HG02678 (cell line): ENCODE data around the gene ADIPOR2.
A peak's percentile ranks its signal among the peaks of the same experiment; 100 is the strongest.

Experiments
- ATAC-seq: cut with Tn5 transposase; IDR thresholded peaks from one replicate; pipeline ENCODE4 v1.9.1; 2021; ENCODE audit warnings: mild to moderate bottlenecking, moderate library complexity; ENCODE audit not compliant: unreplicated experiment

The ADIPOR2 gene

DNA sequence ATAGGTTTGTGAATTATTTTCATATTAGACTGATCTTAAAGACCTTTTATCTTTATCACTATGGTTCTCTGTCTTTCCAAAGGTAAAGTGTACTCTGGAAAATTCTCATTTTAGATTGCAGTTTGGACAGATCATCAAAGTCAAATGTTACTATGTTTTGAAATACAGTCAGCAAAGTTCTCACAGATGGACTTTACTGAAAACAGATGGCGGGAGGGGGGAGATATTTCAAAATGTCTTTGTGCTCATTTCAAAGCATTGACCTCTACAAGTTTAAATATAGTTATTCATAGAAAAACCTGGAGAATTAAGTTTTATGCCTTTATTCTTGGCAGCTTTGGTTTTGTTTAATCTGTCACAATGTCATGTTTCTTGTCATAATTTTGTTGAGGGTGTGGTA, 77.7 kb downstream of the ADIPOR2 start:
- ATAC-seq, result no peak

DNA sequence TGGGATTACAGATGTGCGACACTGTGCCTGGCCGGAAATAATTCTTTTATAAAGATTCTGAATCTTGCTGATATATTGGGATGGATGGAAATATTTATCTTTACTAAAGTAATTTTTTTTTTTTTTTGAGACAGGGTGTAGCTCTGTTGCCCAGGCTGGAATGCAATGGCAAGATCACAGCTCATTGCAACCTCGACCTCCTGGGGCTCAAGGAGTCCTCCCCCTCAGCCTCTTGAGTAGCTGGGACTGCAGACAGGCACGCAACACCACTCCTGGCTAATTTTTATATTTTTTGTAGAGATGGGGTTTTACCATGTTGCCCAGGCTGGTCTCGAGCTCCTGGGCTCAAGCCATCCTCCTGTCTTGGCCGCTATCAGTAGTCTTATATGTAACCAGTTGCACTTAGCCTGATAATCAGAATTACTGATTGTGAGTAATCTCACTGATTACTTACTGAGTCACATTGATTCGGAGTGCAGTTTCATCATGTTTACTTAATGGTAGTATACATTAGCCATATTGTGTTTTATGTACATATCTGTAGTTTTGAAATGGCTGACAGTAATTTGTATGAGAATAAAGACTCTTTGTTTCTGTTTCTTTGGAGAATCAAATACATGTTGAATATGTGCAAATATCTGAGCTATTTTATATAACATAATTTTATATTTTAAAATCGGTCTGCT, 79.1 kb downstream of the ADIPOR2 start:
- no peak for ATAC-seq

DNA sequence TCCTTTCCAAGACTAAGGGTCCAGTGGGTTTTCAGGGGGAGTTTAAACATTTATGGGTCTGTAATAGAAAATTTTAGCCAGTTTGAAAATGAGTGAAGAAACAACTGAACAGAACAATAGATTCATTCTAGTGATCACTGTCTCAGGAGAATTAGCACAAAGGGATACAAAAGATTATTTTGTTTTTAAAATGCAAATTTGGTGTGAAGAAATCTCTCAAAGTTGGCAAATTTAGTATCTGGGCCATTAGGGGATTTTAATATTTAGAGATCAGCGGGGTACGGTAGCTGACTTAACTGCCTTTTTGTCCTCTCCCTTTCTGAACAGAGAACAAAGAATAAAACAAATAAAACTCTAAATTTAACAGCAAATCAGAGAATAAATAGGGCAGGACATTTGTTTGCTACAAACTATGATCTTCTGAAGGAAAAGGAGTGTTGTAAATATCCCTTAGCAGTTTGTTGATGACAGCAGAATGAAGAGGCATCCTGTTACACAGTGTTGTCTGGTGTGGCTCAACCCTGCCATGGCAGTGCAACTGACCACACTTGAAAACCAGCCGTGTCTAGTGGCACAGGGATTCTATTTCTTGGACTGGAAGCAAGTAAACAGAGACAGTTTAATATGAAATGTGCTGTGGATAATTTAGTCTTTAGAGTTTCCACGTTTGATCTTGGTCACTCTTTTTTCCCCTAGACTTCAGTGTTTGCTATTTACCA, 83.2 kb downstream of the ADIPOR2 start:
- no peak for ATAC-seq

DNA sequence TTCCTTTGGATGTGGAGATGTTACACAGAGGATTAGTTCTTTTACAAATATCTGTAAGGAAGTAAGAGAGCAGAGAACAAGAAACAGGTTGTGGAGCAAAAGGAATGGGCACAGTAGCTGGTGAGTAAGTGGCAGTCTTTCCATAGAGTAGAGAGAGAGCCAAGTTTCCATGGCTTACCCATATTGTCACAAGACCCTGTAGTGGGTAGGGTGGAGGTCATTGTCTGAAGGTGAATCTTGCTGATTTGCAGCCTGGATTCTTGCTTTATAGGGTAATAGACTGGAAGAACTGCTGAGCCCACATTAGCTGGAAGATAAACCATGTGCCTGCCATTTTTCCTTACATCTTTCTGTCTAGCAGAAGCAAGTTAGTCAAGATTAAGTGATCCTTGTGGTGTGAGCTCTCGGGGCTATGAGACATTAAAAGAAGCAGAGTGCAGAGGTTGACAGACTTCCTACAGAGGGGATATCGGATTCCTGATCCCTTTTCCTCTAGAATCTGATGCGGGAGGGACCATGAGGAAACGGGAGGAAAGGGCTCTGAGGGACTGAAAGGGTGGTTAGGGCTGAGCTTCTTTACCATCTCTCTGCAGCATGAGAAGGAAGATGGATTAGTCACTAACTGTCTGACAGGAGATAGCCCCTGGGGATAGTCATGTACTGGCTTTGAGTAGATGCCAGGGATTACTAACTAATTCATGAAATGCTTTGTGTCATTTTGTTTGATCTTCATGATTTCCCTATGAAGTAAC, 85.5 kb downstream of the ADIPOR2 start:
- no peak for ATAC-seq

DNA sequence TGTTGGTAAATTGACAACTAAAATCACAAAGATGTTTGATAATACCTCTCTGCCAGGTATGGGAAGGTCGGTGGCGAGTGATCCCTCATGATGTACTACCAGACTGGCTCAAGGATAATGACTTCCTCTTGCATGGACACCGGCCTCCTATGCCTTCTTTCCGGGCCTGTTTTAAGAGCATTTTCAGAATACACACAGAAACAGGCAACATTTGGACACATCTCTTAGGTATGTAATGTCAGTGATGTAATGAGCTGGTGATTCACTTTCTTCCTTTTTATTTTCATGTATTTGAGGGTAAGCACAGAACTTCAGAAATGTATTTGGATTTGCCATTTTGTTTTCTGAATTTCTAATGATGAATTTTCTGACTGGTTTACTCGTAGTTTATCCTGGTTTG, 86.9 kb downstream of the ADIPOR2 start:
- ATAC-seq, result no peak

DNA sequence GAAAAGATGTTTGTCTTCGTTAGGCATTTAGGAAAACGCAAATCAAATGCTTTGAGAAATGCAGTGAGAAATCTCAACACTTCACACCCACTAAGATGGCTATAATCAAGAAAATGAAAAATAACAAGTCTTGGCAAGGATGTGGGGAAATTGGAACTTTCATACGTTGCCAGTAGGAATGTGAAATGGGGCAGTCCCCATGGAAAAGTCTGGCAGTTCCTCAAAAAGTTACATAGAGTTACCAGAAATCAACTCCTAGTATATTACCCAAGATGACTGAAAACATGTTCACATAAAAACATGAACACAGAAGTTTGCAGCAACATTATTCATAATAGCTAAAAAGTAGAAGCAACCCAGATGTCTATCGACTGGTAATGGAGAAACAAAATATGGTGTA, 88.0 kb downstream of the ADIPOR2 start:
- ATAC-seq, result no peak

DNA sequence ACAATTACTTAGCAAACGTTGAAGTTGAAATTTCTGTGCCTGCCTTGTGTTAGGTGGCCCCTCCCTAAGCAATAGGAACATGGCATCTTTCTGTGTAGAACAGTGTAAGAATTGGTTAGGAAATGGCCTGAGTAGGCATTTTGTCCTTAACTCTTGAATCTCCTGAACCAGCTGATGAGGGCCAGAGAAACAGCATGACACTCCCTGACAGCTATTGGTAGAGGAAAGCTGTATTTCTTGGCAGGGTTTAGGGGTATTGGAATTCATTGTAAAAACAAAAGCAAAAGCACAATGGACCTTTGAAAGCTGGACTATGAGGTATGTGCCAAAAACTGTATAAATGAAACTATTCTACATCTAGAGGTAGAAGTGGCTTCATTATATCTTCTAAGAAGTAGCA, 88.9 kb downstream of the ADIPOR2 start:
- no peak for ATAC-seq

DNA sequence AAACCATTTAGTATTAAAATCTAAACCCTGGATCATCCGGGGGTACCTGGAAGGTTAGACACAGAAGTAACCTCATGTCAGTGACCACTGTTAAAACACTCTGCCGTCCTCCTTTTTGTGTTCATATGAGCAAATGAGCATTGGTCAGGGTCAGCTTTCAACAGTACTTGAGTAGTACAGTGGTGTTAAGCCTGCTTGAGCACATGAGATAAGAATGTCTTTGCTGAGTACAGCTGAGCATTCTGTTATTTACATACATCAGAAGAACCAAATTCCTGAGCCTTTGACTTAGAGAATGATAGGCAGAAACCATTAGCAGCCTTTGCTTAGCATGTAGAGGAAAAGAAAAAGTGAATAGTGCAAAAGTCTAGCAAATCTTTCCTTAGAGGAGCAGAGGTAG, 90.9 kb downstream of the ADIPOR2 start:
- ATAC-seq, result no peak

DNA sequence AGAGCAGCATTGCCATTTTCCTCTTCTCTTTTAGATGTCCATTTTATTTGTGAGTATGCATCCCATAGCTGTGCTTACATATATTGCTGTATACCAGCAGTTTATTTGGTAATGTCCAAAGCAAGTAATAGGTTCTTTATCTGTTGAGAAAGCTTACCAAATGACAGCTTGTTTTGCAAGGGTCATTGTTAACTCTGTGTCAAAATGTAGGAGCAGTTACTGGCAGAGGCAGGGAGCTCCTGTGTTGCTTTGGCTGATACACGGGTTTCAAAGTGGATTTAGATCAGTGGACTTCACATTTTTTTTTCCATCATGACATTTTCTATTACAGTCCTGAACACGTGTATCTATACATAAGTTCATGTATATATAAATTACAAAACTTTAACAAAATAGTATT, 91.3 kb downstream of the ADIPOR2 start:
- no peak for ATAC-seq

DNA sequence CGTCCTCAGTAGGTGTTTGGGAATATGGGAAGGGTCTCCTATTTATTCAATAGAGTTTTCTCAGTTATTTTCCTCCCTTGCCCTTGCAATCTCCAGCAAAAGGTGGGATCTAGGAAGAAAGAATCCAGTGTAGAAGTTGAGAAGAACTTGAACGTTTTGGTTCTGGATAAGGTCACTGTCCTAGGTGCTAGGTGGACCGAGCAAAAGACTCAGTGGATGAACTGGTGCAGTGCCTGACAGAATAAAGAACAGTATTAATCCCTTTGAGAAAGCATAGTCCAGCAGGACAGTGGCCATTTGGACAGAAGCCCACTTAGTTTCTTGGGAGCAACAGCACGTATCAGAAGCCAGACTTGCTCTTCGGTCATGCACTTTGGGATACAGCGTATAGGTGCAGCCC, 96.8 kb downstream of the ADIPOR2 start:
- no peak for ATAC-seq

DNA sequence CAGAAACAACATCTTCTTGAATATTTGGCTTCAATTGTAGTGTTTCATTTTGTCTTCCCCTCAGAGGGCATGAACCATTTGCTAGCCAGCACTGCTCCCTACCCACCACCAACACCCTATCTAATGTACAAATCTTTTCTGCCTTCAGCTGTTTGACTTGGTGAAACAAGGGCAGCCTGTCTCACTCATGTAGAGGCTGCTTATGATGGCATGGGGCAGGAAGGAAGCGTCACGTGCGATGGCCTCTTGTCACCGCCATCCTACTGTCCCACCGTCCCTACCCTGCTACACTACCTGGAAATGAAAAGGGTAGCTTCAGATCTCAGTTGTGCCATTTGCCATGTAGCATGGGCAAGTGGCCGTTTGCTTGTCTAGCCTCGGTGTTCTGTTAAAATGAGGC, 99.6 kb downstream of the ADIPOR2 start:
- no peak for ATAC-seq

DNA sequence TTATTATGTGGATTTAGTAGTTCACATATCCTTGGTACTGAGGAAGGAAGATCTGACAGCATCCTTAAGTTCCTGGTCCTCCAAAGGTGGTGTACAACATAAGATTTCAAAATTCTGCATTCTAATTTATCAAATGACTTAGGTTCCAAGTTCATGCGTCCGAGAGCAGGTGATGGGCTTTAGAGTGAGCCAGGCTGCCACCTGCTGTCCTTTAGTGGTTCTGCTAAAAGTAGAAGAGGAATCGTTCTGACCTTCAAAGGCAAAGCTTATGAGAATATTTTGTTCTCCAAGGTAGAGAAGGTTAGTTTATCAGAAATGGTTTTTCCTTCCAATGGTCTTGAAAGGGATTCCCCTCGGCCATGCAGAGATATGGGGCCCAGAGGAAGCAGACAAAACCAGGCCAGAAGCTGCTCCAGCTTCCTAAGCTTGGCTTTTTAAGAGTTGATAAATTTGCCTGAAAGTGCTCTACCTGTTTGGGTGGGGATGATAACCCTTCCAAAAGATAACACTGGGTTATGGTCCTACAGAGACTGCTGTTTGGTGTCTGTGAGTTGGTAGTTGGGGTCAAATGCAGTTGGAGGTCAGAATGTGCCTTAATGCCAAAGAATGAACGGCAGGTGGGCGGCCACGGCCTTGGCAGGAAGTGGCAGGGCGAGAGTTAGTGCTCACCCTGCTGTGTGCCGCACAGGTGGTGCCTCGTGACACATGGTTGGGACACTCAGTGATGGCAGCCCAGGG, 100.4 kb downstream of the ADIPOR2 start:
- no peak for ATAC-seq

DNA sequence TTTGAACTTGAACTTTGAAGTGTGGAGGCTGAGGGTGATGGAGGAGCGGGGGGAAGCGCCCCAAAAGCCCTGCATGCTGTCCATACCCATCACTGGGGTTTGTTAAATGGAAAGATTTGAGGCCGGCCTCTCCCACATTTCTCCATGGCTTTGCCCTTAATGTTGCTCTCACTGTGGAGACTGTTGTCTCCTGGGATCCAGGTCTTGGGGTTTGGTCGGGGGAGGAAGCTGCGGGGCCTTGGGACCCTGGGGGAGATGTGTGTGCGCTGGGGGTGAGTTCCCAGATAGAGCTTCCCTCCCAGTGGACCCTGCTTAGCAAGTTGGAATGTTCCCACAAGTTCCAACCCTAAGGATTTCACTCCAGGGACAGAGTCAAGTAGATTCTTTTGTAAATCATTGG, 101.5 kb downstream of the ADIPOR2 start:
- no peak for ATAC-seq

DNA sequence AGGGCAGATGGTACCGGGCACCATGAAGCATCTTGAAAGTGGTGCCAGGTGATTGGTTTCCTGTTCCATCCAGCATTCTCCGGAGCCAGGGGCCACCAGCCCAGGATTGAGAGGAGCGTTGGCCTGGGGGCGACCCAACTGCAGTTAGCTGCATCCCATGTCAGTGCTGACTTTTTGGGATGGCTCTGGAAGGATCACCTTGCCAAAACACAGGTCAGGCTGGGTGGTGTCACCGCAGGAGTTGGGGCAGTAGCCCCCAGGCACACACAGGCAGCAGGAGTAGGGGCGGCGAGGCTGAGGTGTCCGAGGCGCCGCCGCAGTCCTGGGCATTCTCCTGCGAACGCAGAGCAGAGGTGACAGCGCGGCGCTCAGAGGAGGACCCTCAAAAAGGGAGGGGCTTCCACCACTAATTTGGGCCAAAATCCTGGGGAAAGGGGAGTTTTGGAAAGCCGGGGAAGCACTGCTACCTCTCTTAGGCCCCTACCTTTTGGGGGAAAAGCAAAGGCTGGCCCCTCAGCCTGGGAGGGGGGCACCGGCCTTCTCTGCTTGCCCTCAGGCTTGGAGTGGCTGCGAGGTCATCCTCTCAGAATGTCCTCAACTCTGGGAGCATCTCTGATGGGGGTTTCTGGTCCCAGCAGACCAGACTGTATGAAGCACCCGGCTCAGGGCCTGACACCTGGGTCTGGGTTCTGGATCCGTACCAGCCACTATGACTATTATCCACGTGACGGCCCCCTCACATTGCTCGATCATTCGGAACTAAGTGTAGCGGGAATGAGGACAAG, 102.7 kb downstream of the ADIPOR2 start:
- no peak for ATAC-seq

DNA sequence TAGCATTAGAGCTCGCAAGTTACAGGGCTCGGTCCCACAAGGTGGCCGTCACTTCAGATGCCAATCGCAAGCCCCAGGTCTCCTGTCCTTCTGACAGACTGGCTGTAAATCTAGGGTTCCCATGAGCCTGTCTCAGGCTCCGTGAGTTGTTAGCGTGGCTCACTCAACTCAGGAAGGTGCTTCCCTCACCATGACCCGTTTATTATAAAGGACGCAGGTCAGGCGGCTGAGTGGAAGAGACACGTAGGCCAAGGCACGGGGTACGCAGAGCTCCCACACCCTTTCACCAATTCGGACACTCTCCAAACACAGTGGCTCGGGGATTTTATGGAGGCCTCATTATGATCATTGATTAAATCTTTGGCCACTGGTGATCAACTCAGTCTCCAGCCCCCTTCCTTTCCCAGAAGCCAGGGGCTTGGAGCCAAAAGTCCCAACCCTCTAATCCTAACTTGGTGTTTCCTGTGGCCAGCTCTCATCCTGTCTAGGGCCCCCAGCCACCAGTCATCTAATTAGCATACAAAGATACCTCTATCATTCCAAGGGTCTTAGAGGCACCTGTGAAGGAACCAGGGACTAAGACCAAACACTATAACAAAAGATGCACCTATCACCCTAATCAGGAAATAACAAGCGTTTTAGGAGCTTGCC, 103.7 kb downstream of the ADIPOR2 start:
- ATAC-seq, result no peak

DNA sequence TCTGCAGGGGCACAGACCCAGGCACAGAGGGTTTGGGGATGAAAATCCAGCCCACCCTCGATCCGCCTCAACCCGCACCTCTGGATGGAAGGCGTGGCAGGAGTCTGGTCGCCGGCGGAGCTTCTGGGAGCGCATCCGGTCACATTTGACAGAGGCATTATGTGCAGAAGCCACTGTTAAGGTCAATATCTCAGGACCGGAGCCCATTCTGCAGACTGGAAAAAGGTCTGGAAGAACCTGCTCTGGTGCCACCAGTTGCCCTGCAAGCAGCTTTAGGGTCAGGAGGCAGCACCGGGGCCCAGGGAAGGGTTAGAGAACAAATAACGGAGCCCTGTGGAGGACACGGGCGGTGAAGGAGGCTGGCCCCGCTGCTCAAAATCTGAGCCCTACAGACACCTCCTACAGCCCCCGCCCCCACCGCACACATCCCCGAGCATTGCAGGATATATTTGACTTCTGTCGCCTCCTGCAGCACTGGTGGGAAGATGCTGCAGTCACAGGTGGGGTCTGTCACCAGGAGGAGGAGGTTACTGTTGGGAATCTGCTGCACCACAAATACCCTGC, 104.4 kb downstream of the ADIPOR2 start:
- no peak for ATAC-seq

DNA sequence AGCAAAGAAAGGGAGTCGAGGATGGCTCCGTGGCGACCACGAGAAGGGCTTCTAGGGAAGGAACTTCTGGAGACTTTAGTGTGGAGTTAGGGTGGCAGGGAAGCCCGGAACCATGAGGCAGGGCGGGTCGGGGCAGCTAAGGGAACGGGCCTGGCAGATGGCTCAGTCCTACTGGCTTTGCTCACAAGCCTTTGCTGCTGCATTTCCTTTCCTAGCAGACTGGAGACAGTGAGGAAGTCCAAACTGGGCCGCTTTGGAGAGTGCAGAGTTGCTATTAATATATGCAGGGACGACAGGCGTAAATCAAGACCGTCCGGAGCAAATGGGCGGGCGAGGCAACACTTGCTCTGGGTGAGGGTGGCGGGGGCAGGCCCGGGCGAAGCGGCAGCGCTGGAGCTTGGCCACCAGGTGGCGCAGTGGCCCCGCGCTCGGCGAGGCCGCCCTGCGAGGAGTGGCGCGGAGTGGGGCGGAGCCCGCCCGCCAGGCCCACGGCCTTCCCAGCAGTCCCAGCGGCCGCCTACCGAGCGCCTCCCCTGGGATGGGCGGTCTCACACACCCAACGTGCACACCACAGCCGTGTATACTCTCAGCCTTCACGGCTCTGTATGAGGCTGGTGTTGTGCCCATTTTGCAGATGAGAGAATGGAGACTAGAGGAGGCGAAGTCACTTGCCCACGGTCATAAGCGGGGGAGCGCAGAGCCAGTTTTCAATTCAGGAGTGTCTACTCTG, 105.1 kb downstream of the ADIPOR2 start:
- peak; percentile 91 for ATAC-seq

DNA sequence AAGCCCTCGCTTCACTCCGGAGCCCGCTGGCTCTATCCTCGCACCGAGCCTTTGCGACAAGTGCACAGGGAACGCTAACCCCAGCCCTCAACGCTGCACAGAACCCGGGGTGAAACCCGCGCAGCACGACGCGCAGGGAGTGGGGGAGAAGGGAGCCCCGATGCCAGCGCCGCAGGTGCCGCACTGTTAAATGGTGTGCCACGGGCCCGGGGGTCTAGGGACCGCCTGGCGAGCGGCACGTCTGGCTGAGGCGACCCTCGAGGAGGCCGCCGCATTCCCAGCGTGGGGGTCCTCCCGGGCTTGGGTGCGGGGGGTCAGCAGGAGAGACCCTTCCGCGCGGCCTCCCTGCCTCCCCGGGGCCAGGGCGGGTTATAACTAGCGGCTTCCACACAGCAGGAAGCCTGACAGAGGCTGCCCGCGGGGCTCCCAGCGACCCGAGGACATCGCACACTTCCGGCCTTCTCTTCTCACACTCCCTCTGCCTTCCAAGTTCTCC, 105.7 kb downstream of the ADIPOR2 start:
- peak; percentile 19 for ATAC-seq
